IPS DF 6.9 (cell line): ENCODE data around the gene NKAP.
"Not testable (repeated sequence)": the region's sequence is repeated elsewhere in the genome, so short reads cannot be mapped to it uniquely, and the experiment has no call there.

Experiments used
- DNase-seq: peaks from one replicate; pipeline ENCODE4 v3.0.0-alpha.2; 2013; ENCODE audit warnings: low read depth, low spot score
- H3K27ac ChIP-seq: one replicate; pipeline ENCODE4 v1.5.1; 2013; ENCODE audit warnings: low read length, control low read depth
- H3K27me3 ChIP-seq: 2 replicates; pipeline ENCODE4 v1.6.1; 2013; ENCODE audit warnings: mild to moderate bottlenecking, low read length; ENCODE audit not compliant: control insufficient read depth, insufficient read depth
- H3K36me3 ChIP-seq: 2 replicates; pipeline ENCODE4 v1.6.1; 2013; ENCODE audit warnings: low read length; ENCODE audit not compliant: control insufficient read depth, insufficient read depth
- H3K4me1 ChIP-seq: 2 replicates; pipeline ENCODE4 v1.6.1; 2013; ENCODE audit warnings: low read length; ENCODE audit not compliant: control insufficient read depth, insufficient read depth
- H3K4me3 ChIP-seq: 2 replicates; pipeline ENCODE4 v1.5.1; 2013; ENCODE audit warnings: mild to moderate bottlenecking, low read length
- H3K9me3 ChIP-seq: 2 replicates; pipeline ENCODE4 v1.6.1; 2013; ENCODE audit warnings: low read length, inconsistent platforms; ENCODE audit not compliant: control insufficient read depth, insufficient read depth
- WGBS: extraction: QIAGEN DNeasy Blood & Tissue Kit; methylation state at CpG from one replicate; pipeline ENCODE4 v1.1.7; 2013; ENCODE audit warnings: mixed read lengths, missing lambda C conversion rate; ENCODE audit not compliant: insufficient read length, insufficient coverage; 5-methylcytosine and 5-hydroxymethylcytosine counted together

NKAP gene

GRCh38 chrX:119971184-119971583 lies 27.6 kb upstream of the NKAP start:
- no CpG with 5 or more reads among the region's 5 CpGs for WGBS
- H3K9me3 ChIP-seq, result no peaks in the 10 kb centered on the region
- H3K27ac ChIP-seq, result no peak overlapping the region
- no peaks in the 10 kb centered on the region for H3K36me3 ChIP-seq
- H3K4me3 ChIP-seq, result no peak overlapping the region
- no peaks in the 10 kb centered on the region for H3K4me1 ChIP-seq
- H3K27me3 ChIP-seq, result no peaks in the 10 kb centered on the region
- DNase-seq, result no peak

GRCh38 chrX:119970574-119970973 lies 27.0 kb upstream of the NKAP start:
- Histone ChIP-seq H3K27ac (no peak overlapping the region), H3K4me3 (no peak overlapping the region), H3K27me3 (no peaks in the 10 kb centered on the region), H3K36me3 (no peaks in the 10 kb centered on the region), H3K4me1 (no peaks in the 10 kb centered on the region), H3K9me3 (no peaks in the 10 kb centered on the region)
- DNase-seq, result no peak
- no CpG with 5 or more reads among the region's 6 CpGs for WGBS

- not testable (repeated sequence) for DNase-seq
- no CpG with 5 or more reads among the region's 1 CpG for WGBS
These were observed 23.3 kb upstream of the NKAP start for GRCh38 chrX:119966837-119967236.

GRCh38 chrX:119960625-119961024 lies 17.1 kb upstream of the NKAP start:
- DNase-seq, result no peak
- H3K27ac ChIP-seq, result no peak overlapping the region
- no peaks in the 10 kb centered on the region for H3K9me3 ChIP-seq

More at GRCh38 chrX:119966837-119967236, 23.3 kb upstream of the NKAP start:
- not testable (repeated sequence) for H3K27me3 ChIP-seq, H3K4me1 ChIP-seq, H3K27ac ChIP-seq, H3K9me3 ChIP-seq, H3K4me3 ChIP-seq, H3K36me3 ChIP-seq

GRCh38 chrX:119955807-119956570 lies 12.4 kb upstream of the NKAP start:
- no CpG with 5 or more reads among the region's 21 CpGs for WGBS

More at GRCh38 chrX:119960625-119961024, 17.1 kb upstream of the NKAP start:
- H3K36me3 ChIP-seq, result no peaks in the 10 kb centered on the region
- no peaks in the 10 kb centered on the region for H3K27me3 ChIP-seq
- H3K4me3 ChIP-seq, result no peak overlapping the region
- H3K4me1 ChIP-seq, result no peaks in the 10 kb centered on the region

GRCh38 chrX:119954374-119954773 lies 10.8 kb upstream of the NKAP start:
- Histone ChIP-seq H3K36me3 (no peaks in the 10 kb centered on the region), H3K27me3 (no peaks in the 10 kb centered on the region), H3K4me3 (no peak overlapping the region), H3K27ac (no peak overlapping the region), H3K9me3 (no peaks in the 10 kb centered on the region), H3K4me1 (no peaks in the 10 kb centered on the region)
- WGBS, result no CpG with 5 or more reads among the region's 3 CpGs
- DNase-seq, result no peak

More at GRCh38 chrX:119955807-119956570, 12.4 kb upstream of the NKAP start:
- H3K27ac ChIP-seq, H3K36me3 ChIP-seq, H3K9me3 ChIP-seq, H3K4me1 ChIP-seq, H3K4me3 ChIP-seq, H3K27me3 ChIP-seq, DNase-seq: not testable (repeated sequence)

GRCh38 chrX:119948381-119948780 lies 4.8 kb upstream of the NKAP start:
- no peak for DNase-seq
- no peak overlapping the region for H3K27ac ChIP-seq
- H3K4me1 ChIP-seq, result no peaks in the 10 kb centered on the region
- no peaks in the 10 kb centered on the region for H3K36me3 ChIP-seq
- H3K4me3 ChIP-seq, result no peak overlapping the region
- no peaks in the 10 kb centered on the region for H3K9me3 ChIP-seq
- no CpG with 5 or more reads among the region's 5 CpGs for WGBS
- no peaks in the 10 kb centered on the region for H3K27me3 ChIP-seq

- no CpG with 5 or more reads among the region's 6 CpGs for WGBS
- no peak overlapping the region for H3K4me3 ChIP-seq
- H3K9me3 ChIP-seq, result no peaks in the 10 kb centered on the region
- no peak for DNase-seq
- no peaks in the 10 kb centered on the region for H3K27me3 ChIP-seq
- no peaks in the 10 kb centered on the region for H3K36me3 ChIP-seq
- no peak overlapping the region for H3K27ac ChIP-seq
- H3K4me1 ChIP-seq, result no peaks in the 10 kb centered on the region
These were observed 1.9 kb upstream of the NKAP start for GRCh38 chrX:119945481-119945880.

GRCh38 chrX:119942831-119943184 lies 743 bp downstream of the NKAP start:
- peak overlapping the region; percentile 59 for H3K4me3 ChIP-seq
- no peaks in the 10 kb centered on the region for H3K9me3 ChIP-seq
- H3K27me3 ChIP-seq, result no peaks in the 10 kb centered on the region
- no peak for DNase-seq
- H3K27ac ChIP-seq, result no peak overlapping the region
- H3K36me3 ChIP-seq, result no peaks in the 10 kb centered on the region
- no peaks in the 10 kb centered on the region for H3K4me1 ChIP-seq
- WGBS, result no CpG with 5 or more reads among the region's 14 CpGs

- Histone ChIP-seq H3K9me3 (no peaks in the 10 kb centered on the region), H3K4me1 (no peaks in the 10 kb centered on the region), H3K4me3 (peak overlapping the region; percentile 59; the same call in 1 of the 2 replicates), H3K27me3 (no peaks in the 10 kb centered on the region), H3K36me3 (no peaks in the 10 kb centered on the region), H3K27ac (no peak overlapping the region)
- no peak for DNase-seq
- no CpG with 5 or more reads among the region's 13 CpGs for WGBS
These were observed 1.3 kb downstream of the NKAP start for GRCh38 chrX:119942173-119942819.

- H3K27ac ChIP-seq, result no peak overlapping the region
- DNase-seq, result no peak
- no peaks in the 10 kb centered on the region for H3K9me3 ChIP-seq
- no peaks in the 10 kb centered on the region for H3K27me3 ChIP-seq
- no peaks in the 10 kb centered on the region for H3K36me3 ChIP-seq
- H3K4me3 ChIP-seq, result no peak overlapping the region
- H3K4me1 ChIP-seq, result no peaks in the 10 kb centered on the region
These were observed 2.2 kb downstream of the NKAP start for GRCh38 chrX:119941336-119941735.
